Endodermal cell (in vitro differentiated cells): ENCODE data around the gene JAKMIP1. TPM values are rescaled to one million over a fixed set of nuclear protein-coding genes. Genes with fewer than 3 reads are reported as not detected.
"Not testable (repeated sequence)": the region's sequence is repeated elsewhere in the genome, so short reads cannot be mapped to it uniquely, and the experiment has no call there.

Experiments
- DNase-seq: peaks from one replicate; pipeline ENCODE4 v3.0.0-alpha.2; 2017
- H3K27ac ChIP-seq: 2 replicates; pipeline ENCODE4 v1.5.1; 2013; ENCODE audit warnings: mild to moderate bottlenecking, low read depth, low read length, moderate library complexity
- H3K27me3 ChIP-seq: 2 replicates; pipeline ENCODE4 v1.6.1; 2013; ENCODE audit warnings: mild to moderate bottlenecking, low read length, moderate library complexity; ENCODE audit not compliant: insufficient read depth, control insufficient read depth, poor library complexity, severe bottlenecking
- H3K36me3 ChIP-seq: 2 replicates; pipeline ENCODE4 v1.7.0; 2013; ENCODE audit warnings: mild to moderate bottlenecking, low read length, moderate library complexity; ENCODE audit not compliant: control insufficient read depth, insufficient read depth
- H3K4me1 ChIP-seq: one replicate; pipeline ENCODE4 v1.7.0; 2013; ENCODE audit warnings: low read length; ENCODE audit not compliant: control insufficient read depth, insufficient read depth
- H3K4me3 ChIP-seq: 2 replicates; pipeline ENCODE4 v1.5.1; 2013; ENCODE audit warnings: mild to moderate bottlenecking, low read length, moderate library complexity
- H3K9ac ChIP-seq: 2 replicates; pipeline ENCODE4 v1.6.1; 2013; ENCODE audit warnings: mild to moderate bottlenecking, low read length, moderate library complexity; ENCODE audit not compliant: poor library complexity, severe bottlenecking; ENCODE audit errors: extremely low read depth
- H3K9me3 ChIP-seq: 2 replicates; pipeline ENCODE4 v1.6.1; 2013; ENCODE audit warnings: mild to moderate bottlenecking, low read length, moderate library complexity; ENCODE audit not compliant: control insufficient read depth
- H3K27ac Mint-ChIP-seq: 2 replicates; pipeline ENCODE4 v1.8.0; 2020; ENCODE audit warnings: mixed read lengths
- H3K27me3 Mint-ChIP-seq: 2 replicates; pipeline ENCODE4 v1.8.0; 2021; ENCODE audit warnings: mild to moderate bottlenecking, mixed read lengths; ENCODE audit not compliant: insufficient read depth
- H3K36me3 Mint-ChIP-seq: 2 replicates; pipeline ENCODE4 v1.8.0; 2020; ENCODE audit warnings: low read depth, mixed read lengths
- H3K4me1 Mint-ChIP-seq: 2 replicates; pipeline ENCODE4 v1.8.0; 2020; ENCODE audit warnings: mixed read lengths
- H3K4me3 Mint-ChIP-seq: 2 replicates; pipeline ENCODE4 v1.8.0; 2020; ENCODE audit warnings: mild to moderate bottlenecking, moderate library complexity, mixed read lengths
- H3K9me3 Mint-ChIP-seq: 2 replicates; pipeline ENCODE4 v1.8.0; 2020; ENCODE audit warnings: mild to moderate bottlenecking, mixed read lengths
- WGBS, 2 experiments: methylation state at CpG; one replicate each; pipeline versions ENCODE4 v1.1.5 to v1.1.7; 2013; ENCODE audit warnings: missing lambda C conversion rate in 2 of 2, mixed read lengths in 1 of 2; ENCODE audit not compliant: insufficient coverage in 1 of 2, insufficient read length in 1 of 2; 5-methylcytosine and 5-hydroxymethylcytosine counted together
- total RNA-seq, 2 donors: library from RNA; stranded (reverse); fragmentation: NEBNext Ultra II Directional in 1 of 2; extraction: Animal tissue kit (Norgen Biotek cat#: 25700) in 1 of 2; gene quantifications; 2 replicates in 1 of 2; 3 replicates in 1 of 2; pipeline ENCODE4 v1.2.1, GENCODE V29; 2021
- TF ChIP-seq, protein P1 (sequence below): fragments of 200-600 bp; sonication (generic); conservative IDR thresholded peaks from 2 replicates; pipeline ENCODE4 v1.5.0; 2021; ENCODE audit warnings: antibody characterized with exemption, mild to moderate bottlenecking

Gene JAKMIP1
- total RNA-seq, 2 donors from 2014 or later = 10.4 to 11.2 TPM

DNA sequence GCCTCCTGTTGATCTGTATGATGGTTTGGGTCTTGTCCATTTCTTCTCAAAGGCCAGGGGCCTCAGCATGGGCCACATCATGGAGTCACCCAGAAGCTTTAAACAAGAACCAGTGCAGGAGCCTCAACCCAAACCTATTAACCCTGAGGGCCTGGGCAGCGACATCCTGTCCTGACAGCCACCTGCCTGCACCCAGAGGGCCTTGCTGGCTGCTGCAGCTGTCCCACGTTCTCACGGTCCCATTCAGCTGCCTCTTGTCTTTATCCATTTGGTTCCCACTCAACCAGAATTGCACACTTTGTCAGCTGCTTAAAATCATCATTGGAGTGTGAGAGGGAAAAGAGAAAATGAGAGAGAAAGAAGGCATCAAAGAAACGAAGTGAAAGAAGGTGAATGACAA lies 203.7 kb downstream of the JAKMIP1 start:
- DNase-seq = peak; percentile 35
- 56 to 75% methylated on average over 1 to 4 of the region's 4 CpGs for WGBS, 2 experiments
- TF ChIP-seq, protein P1, sequence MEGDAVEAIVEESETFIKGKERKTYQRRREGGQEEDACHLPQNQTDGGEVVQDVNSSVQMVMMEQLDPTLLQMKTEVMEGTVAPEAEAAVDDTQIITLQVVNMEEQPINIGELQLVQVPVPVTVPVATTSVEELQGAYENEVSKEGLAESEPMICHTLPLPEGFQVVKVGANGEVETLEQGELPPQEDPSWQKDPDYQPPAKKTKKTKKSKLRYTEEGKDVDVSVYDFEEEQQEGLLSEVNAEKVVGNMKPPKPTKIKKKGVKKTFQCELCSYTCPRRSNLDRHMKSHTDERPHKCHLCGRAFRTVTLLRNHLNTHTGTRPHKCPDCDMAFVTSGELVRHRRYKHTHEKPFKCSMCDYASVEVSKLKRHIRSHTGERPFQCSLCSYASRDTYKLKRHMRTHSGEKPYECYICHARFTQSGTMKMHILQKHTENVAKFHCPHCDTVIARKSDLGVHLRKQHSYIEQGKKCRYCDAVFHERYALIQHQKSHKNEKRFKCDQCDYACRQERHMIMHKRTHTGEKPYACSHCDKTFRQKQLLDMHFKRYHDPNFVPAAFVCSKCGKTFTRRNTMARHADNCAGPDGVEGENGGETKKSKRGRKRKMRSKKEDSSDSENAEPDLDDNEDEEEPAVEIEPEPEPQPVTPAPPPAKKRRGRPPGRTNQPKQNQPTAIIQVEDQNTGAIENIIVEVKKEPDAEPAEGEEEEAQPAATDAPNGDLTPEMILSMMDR = no peak
- Histone ChIP-seq H3K36me3 (no peaks in the 10 kb centered on the region), H3K4me1 (no peaks in the 10 kb centered on the region), H3K4me3 (no peak overlapping the region), H3K27me3 (no peaks in the 10 kb centered on the region), H3K9me3 (no peaks in the 10 kb centered on the region), H3K9ac (no peak overlapping the region), H3K27ac (no peak overlapping the region)
- H3K4me1 Mint-ChIP-seq = no peaks in the 10 kb centered on the region
- peaks cover 4% of the 10 kb centered on the region for H3K27me3 Mint-ChIP-seq
- H3K36me3 Mint-ChIP-seq = no peaks in the 10 kb centered on the region
- H3K4me3 Mint-ChIP-seq = no peak overlapping the region
- H3K27ac Mint-ChIP-seq = no peak overlapping the region
- no peaks in the 10 kb centered on the region for H3K9me3 Mint-ChIP-seq

DNA sequence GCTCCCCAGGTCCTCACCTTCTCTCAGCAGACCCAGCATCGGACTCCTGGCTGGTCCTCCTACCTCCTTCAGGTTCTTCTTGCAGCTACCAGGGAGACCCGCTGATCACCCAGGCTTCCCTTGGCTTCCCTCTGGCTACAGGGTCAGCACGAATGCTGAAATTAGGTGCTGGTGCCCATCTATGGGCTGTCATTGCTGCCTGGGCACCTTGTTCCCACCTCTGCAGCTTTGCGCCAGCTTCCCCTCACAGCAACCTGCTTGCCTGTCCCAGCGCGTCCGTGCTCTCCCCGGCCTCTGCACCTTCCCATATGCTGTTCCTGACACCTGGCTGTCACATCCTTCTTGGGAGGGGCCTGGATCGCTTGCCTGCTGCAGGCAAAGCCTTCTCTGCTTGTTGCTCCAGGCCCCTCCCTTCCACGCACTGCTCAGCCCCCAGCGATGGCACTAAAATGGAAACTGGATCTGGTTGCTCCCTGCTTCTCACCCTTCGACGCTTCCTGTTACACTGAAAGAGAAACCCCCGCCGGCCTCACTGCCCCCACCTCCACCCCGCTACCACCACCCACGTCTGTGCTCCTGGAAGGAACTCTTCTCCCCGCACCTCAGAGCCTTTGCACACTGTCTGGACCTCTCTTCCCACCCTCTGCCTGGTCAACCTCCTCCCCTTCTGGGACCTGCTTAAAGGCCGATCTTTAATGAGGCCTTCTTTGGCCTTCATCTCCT lies 204.3 kb downstream of the JAKMIP1 start:
- H3K27ac Mint-ChIP-seq = no peak overlapping the region
- DNase-seq = peak; percentile 42
- 87% methylated on average over 10 to 19 of the region's 19 CpGs for WGBS, 2 experiments
- no peaks in the 10 kb centered on the region for H3K36me3 ChIP-seq
- H3K9me3 ChIP-seq = no peaks in the 10 kb centered on the region
- TF ChIP-seq, protein P1 = no peak
- H3K4me3 ChIP-seq = no peak overlapping the region
- no peaks in the 10 kb centered on the region for H3K27me3 ChIP-seq
- peaks cover 4% of the 10 kb centered on the region for H3K27me3 Mint-ChIP-seq
- no peaks in the 10 kb centered on the region for H3K4me1 Mint-ChIP-seq
- no peaks in the 10 kb centered on the region for H3K9me3 Mint-ChIP-seq
- no peaks in the 10 kb centered on the region for H3K36me3 Mint-ChIP-seq
- H3K27ac ChIP-seq = no peak overlapping the region
- no peak overlapping the region for H3K4me3 Mint-ChIP-seq
- no peaks in the 10 kb centered on the region for H3K4me1 ChIP-seq
- no peak overlapping the region for H3K9ac ChIP-seq

DNA sequence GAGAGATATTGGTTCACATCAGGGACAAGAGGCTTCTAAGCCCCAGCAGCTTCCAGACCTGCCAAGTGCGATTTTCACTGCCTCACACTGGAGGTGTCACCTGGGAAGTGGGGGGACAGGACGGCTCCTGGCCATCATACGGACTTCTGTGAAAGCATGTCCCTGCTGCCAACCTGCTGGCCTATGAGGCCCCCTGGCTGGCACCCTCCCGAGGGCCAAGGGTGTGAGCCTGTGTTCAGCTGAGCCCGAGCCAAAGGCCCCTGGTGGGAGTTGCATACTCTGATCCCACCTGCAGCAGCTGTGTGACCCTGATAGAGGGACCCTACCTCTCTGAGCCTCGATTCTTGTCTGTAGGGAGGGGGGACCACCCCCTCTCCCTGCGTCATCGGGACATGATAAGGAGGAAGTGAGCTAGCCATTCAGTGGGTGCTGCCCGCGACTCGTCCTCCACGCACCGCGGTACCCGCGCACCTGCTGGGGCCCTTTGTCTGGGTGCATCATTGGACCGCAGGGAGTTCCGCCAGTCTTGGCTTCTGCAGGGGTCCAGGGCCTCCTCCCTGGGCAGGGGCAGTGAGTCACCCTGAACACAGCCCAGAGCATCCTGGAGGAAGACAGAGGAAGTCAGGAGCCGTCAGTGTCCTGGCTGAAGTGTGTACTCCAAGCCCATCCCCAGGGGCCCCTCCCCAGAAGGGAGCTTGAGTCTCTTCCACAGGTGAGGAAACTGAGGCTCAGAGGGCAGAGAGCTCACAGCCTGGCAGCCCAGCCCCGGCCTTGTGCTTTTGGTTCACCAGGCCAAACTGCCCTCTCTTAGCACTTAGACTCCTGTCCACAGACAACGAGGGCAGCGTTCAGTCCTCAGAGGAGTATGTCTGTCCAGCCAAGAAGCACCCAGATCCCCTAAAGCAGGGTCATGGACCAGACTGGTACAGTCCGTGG lies 206.2 kb downstream of the JAKMIP1 start:
- no peaks in the 10 kb centered on the region for H3K27me3 ChIP-seq
- H3K9ac ChIP-seq = no peak overlapping the region
- TF ChIP-seq, protein P1 = no peak
- H3K4me1 ChIP-seq = no peaks in the 10 kb centered on the region
- no peaks in the 10 kb centered on the region for H3K9me3 Mint-ChIP-seq
- H3K9me3 ChIP-seq = no peaks in the 10 kb centered on the region
- no peaks in the 10 kb centered on the region for H3K4me1 Mint-ChIP-seq
- H3K36me3 Mint-ChIP-seq = no peaks in the 10 kb centered on the region
- no peak overlapping the region for H3K27ac Mint-ChIP-seq
- H3K4me3 Mint-ChIP-seq = no peak overlapping the region
- no peak overlapping the region for H3K27ac ChIP-seq
- 83 to 88% methylated on average over 11 to 23 of the region's 23 CpGs for WGBS, 2 experiments
- H3K36me3 ChIP-seq = no peaks in the 10 kb centered on the region
- H3K4me3 ChIP-seq = no peak overlapping the region
- H3K27me3 Mint-ChIP-seq = peaks cover 4% of the 10 kb centered on the region
- peak; percentile 38 for DNase-seq

DNA sequence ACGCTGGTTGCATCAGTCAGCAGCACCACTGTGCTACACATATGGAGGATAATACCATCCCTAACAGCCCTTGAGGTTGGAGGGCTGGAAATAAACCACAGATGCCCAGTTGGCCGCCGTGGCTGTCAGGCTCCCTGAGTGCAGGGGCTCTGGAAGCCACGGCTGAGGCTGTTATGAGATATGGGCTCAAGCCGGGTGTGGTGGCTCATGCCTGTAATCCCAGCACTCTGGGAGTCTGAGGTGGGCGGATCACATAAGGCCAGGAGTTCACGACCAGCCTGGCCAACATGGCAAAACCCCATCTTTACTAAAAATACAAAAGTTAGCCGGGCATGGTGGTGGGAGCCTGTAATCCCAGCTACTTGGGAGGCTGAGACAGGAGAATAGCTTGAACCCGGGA lies 207.0 kb downstream of the JAKMIP1 start:
- H3K9me3 ChIP-seq, H3K9ac ChIP-seq, H3K4me1 ChIP-seq, H3K27ac ChIP-seq, H3K27ac Mint-ChIP-seq, H3K9me3 Mint-ChIP-seq, H3K27me3 ChIP-seq, H3K36me3 ChIP-seq, H3K4me1 Mint-ChIP-seq, H3K36me3 Mint-ChIP-seq, H3K4me3 ChIP-seq, H3K4me3 Mint-ChIP-seq: not testable (repeated sequence)
- peak; percentile 27 for DNase-seq
- WGBS, 2 experiments = 92 to 96% methylated on average over 5 to 9 of the region's 9 CpGs
- peaks cover 10% of the 10 kb centered on the region for H3K27me3 Mint-ChIP-seq
